ENCODE data around the gene HNRNPM.
"Not testable (repeated sequence)": the region's sequence is repeated elsewhere in the genome, so short reads cannot be mapped to it uniquely, and the experiment has no call there.

HNRNPM gene

DNA sequence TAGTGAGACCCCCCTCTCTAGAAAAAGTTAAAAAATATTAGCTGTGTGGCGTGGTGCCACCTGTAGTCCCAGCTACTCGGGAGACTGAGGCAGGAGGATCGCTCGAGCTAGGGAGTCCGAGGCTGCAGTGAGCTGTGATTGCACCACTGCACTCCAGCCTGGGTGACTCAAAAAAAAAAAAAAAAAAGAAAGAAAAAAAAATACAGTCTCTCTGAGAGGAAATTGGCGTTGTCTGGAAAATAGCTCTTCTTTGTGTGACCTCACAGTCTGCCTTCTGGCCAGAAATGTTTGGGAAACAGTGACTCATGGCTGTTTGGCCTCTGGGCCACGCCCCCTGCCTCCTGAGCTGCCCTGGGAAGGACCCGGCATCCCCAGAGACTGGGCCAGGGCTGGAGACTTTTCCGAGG is 21.0 kb upstream of the HNRNPM start:
- DNase-seq, result peak in 19 of 51 donors; percentile 3 to 67 (median 18)

GRCh38 chr19:8425331-8425730 is 19.4 kb upstream of the HNRNPM start:
- not testable (repeated sequence) for DNase-seq

- DNase-seq, result no peak
These were observed 18.5 kb upstream of the HNRNPM start for GRCh38 chr19:8426283-8426682.

GRCh38 chr19:8429044-8429443 is 15.7 kb upstream of the HNRNPM start:
- no peak for DNase-seq

- no peak for DNase-seq
These were observed 14.9 kb upstream of the HNRNPM start for GRCh38 chr19:8429826-8430225.

GRCh38 chr19:8430650-8431049 is 14.1 kb upstream of the HNRNPM start:
- no peak for DNase-seq

DNA sequence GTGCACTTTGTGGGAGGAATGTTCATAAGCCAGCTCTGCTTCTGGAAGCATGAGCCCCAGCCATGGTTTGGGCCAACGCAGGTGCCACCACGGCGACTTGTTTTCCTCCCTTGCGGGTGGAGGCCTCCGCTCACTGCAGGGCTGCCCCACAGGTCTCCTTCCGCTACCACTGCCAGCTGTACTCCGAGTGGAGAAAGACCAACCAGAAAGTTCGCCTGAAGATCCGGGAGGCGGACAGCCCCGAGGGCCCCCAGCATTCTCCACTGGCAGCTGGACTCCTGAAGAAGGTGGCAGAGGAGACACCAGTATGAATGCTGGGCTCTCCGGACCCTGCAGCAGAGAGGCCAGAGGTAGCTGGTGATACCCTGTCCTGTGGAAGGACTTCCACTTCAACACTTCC is 6.5 kb upstream of the HNRNPM start:
- no peak for DNase-seq

- no peak for DNase-seq
These were observed 2.8 kb upstream of the HNRNPM start for GRCh38 chr19:8441725-8442544.

DNA sequence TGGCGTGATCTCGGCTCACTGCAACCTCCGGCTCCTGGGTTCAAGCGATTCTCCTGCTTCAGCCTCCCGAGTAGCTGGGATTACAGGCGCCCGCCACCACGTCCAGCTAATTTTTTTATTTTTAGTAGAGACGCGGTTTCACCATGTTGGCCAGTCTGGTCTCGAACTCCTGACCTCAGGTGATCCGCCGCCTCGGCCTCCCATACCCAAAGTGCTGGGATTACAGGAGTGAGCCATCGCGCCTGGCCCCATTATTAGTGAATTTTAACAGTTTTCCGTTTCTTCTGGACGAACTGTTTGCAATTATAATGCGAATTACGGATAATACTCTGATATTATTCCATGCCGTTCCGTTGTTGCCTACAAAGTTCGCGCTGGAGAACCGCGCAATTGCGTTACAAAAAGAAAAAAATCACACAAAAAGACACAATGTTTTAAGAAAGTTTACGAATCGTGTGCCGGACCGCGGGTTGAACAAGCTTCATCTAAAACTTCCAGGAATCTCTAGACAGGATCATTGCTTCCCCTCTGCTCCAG is 567 bp upstream of the HNRNPM start:
- not testable (repeated sequence) for DNase-seq

DNA sequence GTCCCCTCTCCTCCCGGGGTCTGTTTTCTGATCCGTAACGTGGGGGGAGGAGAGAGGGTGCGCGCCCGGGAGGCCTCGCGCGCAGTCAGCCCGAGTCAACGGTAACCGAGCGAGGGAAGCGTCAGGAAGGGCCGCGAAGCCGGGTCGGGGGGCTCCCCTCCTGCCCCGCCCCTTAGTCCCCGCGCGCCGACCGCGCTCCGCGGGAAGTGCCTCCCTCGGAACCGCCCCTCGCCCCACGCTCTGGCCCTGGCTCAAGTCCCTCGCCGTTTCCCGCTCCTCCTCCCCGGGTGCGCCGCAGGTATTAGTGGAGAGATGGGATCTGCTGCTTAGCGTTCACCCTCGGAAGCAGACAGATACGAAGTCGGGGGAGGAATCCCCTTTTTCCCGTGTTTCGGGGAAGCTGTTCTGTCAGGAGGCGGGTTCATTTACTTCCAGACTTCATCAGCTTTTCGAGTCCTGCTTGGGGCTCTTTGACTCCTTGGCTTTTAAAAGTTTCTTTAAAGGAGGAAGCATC is 770 bp downstream of the HNRNPM start:
- peak in 30 of 51 donors; percentile 4 to 54 (median 26) for DNase-seq

- no peak for DNase-seq
These were observed 1.4 kb downstream of the HNRNPM start for GRCh38 chr19:8446061-8446709.

DNA sequence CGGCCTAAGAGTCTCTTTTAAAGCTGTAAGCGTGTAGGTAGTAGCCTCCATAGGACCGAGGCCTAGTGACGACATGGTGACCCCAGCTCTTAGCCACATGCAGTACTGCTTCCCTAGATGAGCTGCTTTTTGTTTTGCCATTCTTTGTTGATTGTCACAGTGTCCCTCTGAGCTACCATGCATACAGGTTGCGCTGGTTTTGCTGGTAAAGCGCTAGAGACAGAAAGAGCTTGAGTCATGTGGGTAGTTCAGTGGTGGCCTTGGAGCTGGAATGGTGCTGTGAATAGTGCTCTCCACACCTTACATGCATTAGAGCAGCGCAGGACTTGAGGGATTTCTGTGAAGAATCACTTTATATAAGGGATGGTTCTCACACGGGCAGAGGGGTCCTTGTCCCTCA is 5.1 kb downstream of the HNRNPM start:
- DNase-seq, result no peak

- DNase-seq, result no peak
These were observed 6.6 kb downstream of the HNRNPM start for GRCh38 chr19:8451377-8451776.

DNA sequence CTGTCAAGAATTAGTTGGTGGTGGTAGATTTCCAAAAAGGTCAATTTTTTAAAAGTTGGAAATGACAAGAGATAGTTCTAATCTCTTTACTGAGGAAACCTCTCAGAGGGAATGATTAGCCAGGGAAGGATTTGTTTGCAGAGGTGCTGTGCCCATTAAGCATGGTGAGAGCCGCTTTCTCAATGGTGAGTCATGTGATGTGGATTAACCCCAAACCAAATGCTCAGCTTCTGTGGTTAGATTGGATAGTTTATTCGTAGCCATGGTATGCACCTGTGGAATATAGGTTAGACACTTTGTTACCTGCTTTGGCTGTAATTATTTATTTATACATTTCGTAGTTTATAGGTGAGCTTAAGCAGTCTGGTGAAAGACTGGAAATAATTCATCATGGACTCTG is 7.1 kb downstream of the HNRNPM start:
- DNase-seq, result no peak

DNA sequence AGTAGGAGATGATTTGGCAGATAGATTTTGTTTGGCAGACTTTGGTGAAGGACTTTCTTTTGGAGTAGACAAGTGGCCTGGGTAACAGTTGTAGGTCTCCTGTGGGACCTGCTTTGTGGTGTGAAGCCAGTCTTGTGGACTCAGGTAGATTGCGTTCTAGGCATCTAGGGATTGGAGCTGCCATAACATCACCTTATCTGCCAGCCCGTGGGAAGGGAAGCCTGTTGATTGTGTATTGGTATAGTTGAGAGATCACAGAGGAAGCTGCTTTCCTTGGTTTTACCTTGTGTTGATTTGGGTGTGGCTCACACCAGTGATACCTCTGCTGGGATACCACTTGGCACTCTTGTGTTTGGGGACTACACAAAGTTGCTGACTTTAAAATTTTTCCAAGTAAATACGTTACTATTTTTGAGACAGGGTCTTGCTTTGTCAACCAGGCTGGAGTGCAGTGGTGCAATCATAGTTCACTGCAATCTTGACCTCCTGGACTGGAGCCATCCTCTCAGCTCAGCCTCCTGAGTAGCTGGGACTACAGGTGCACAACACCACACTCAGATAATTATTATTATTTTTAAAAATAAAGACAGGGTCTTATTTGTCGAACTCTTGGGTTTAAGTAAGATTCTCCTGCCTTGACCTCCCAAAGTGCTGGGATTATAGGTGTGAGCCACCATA is 7.8 kb downstream of the HNRNPM start:
- DNase-seq, result no peak

DNA sequence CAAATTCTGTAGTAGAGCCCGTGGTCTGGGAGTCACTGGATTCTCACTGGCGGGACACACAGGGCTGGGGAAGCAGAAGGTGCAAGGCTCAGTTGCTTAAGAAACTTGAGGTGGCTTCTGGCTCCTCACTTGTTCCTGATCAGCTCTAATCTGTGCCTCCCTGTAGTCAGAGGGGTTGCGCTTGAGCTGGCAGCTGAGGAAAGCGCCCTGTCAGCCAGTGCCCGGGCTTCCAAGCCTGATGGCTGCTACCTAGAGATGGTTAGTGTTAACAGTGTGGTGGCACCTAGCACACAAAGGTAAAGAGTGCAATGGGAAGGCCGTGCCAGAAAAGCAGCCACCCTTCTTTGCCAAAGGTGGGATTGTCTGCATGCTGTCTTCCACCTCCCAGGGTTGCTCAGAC is 8.8 kb downstream of the HNRNPM start:
- DNase-seq, result no peak

GRCh38 chr19:8454218-8454617 is 9.4 kb downstream of the HNRNPM start:
- no peak for DNase-seq

GRCh38 chr19:8455018-8455417 is 10.2 kb downstream of the HNRNPM start:
- no peak for DNase-seq

DNA sequence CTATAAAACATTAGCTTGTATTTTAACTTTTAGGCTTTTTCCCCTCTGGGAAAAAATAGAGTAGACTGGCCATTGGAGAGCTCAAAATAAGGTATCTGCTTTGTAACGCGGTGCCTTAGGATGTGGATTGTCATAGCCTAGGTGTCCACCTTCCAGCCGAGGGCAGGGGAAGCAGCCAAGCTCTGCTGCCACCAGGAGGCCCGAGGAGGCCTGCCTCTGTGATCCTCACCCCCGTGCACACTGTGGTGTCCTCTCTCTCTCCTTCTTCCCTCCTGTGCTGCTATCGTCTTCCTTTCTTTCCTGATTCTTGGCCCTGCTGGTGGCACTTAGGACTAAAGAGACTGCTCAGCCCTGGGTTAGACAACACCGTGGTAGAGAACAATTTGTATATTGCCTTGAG is 11.3 kb downstream of the HNRNPM start:
- no peak for DNase-seq

GRCh38 chr19:8457209-8457608 is 12.4 kb downstream of the HNRNPM start:
- no peak for DNase-seq

DNA sequence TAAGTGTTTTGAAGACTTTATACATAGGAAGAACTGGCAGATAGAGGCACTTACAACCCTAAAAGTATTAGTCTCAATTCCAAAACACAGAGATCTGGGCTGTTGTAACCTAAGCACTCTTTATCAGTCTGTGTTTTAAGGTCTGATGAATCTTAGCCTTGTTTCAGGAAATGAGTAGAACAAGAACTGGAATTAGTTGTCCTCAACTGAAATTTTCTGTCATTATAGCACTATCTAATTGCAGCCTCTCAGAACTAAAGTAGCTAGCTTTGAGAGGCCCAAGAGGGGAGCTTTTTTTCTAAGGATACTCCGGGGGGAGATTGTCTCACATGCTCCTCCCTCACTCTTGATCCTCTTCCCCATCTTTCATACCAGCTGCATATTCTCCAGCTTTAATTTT is 13.1 kb downstream of the HNRNPM start:
- DNase-seq, result no peak

DNA sequence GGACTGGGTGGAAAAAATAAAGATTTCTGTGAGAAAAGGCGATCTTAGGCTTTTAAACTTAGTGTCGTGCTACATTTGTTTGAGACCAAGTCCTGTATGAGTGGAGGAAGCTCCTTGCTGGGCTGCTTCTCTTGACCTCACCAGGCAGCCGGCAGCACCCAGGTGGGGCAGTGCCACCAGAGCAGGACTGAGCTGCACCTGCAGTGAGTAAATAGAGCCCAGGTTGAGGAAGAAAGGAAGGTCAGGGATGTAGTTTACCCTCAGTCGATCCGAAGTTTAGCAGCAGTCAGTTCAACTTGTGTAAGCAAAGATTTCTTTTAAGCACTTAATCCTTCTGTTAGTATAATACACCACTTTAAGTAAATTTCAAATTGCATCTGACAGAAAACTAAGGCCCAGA is 13.6 kb downstream of the HNRNPM start:
- DNase-seq, result no peak
